ENCODE data around the gene WWTR1. TPM values are rescaled to one million over a fixed set of nuclear protein-coding genes. Genes with fewer than 3 reads are reported as not detected.

Gene WWTR1
- total RNA-seq, 4 donors from 2014 or later = 11.3 to 30.7 (median 17.6) TPM

GRCh38 chr3:149654188-149654601 is 3.6 kb downstream of the WWTR1 start:
- peak overlapping the region in 1 of 4 donors; percentile 93 for H3K4me3 ChIP-seq
- H3K9me3 ChIP-seq = no peaks in the 10 kb centered on the region
- H3K4me1 ChIP-seq = peaks cover 37 to 41% of the 10 kb centered on the region in 2 donors
- TF ChIP-seq, protein P1, sequence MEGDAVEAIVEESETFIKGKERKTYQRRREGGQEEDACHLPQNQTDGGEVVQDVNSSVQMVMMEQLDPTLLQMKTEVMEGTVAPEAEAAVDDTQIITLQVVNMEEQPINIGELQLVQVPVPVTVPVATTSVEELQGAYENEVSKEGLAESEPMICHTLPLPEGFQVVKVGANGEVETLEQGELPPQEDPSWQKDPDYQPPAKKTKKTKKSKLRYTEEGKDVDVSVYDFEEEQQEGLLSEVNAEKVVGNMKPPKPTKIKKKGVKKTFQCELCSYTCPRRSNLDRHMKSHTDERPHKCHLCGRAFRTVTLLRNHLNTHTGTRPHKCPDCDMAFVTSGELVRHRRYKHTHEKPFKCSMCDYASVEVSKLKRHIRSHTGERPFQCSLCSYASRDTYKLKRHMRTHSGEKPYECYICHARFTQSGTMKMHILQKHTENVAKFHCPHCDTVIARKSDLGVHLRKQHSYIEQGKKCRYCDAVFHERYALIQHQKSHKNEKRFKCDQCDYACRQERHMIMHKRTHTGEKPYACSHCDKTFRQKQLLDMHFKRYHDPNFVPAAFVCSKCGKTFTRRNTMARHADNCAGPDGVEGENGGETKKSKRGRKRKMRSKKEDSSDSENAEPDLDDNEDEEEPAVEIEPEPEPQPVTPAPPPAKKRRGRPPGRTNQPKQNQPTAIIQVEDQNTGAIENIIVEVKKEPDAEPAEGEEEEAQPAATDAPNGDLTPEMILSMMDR (IDR thresholded peaks at IDR 0.05 in 4 of 5, conservative IDR thresholded peaks at IDR 0.05 in 1 of 5) = no peak
- no peak for TF ChIP-seq POLR2A (IDR thresholded peaks at IDR 0.05)
- peak overlapping the region; percentile 29 to 96 (median 72) for H3K27ac ChIP-seq
- H3K27me3 ChIP-seq = no peaks in the 10 kb centered on the region
- intact Hi-C loops (cut with DNase I; ENCODE audit: low total_unique reads) (no loop called here), in situ Hi-C loops (cut with MboI; ENCODE audit: low sequenced_read_pairs in 4 of 4) (loop anchor here in 1 of 4 donors (10.0 kb wide), 1 partner anchor 59 kb away; no protein-coding TSS in a partner anchor)
- DNase-seq = no peak
- H3K36me3 ChIP-seq = no peaks in the 10 kb centered on the region
- ATAC-seq = no peak

GRCh38 chr3:149653564-149653963 is 4.3 kb downstream of the WWTR1 start:
- intact Hi-C loops (cut with DNase I; ENCODE audit: low total_unique reads) (no loop called here), in situ Hi-C loops (cut with MboI; ENCODE audit: low sequenced_read_pairs in 4 of 4) (loop anchor here in 1 of 4 donors (10.0 kb wide), 1 partner anchor 59 kb away; no protein-coding TSS in a partner anchor)
- H3K4me1 ChIP-seq = peaks cover 33 to 41% of the 10 kb centered on the region in 2 donors
- H3K36me3 ChIP-seq = no peaks in the 10 kb centered on the region
- TF ChIP-seq, protein P1 (IDR thresholded peaks at IDR 0.05 in 4 of 5, conservative IDR thresholded peaks at IDR 0.05 in 1 of 5) = no peak
- TF ChIP-seq POLR2A (IDR thresholded peaks at IDR 0.05) = no peak
- ATAC-seq (no peak), DNase-seq (no peak)
- H3K27ac ChIP-seq = peak overlapping the region in 3 of 4 donors; percentile 29 to 96 (median 95)
- H3K4me3 ChIP-seq = no peak overlapping the region
- no peaks in the 10 kb centered on the region for H3K27me3 ChIP-seq
- H3K9me3 ChIP-seq = no peaks in the 10 kb centered on the region

DNA sequence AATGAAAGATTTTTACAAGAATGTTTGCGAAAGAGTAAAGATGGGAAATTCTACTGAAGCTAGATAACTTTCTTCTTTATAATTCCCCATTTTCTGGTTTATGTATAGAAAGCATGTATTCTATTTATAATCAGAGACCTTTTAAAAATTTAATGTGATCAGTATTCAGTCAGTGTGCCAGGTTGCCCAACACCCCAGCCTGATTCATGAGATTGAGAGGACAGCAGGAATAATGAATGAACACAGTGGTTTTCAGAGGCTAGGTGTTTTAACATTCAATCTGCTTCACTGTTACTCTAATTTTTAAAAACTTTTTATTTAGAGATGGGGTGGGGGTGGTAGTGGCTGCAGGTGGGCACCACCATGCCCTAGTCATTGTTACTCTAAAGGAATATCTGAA is 4.7 kb downstream of the WWTR1 start:
- DNase-seq = no peak
- no peak for ATAC-seq
- in situ Hi-C loops (cut with MboI; ENCODE audit: low sequenced_read_pairs in 4 of 4) (loop anchor here in 1 of 4 donors (10.0 kb wide), 1 partner anchor 58 kb away; no protein-coding TSS in a partner anchor), intact Hi-C loops (cut with DNase I; ENCODE audit: low total_unique reads) (no loop called here)
- Histone ChIP-seq H3K4me1 (peaks cover 35 to 44% of the 10 kb centered on the region in 2 donors), H3K9me3 (no peaks in the 10 kb centered on the region), H3K4me3 (no peak overlapping the region), H3K36me3 (no peaks in the 10 kb centered on the region), H3K27me3 (no peaks in the 10 kb centered on the region), H3K27ac (no peak overlapping the region)
- TF ChIP-seq, protein P1 (IDR thresholded peaks at IDR 0.05 in 4 of 5, conservative IDR thresholded peaks at IDR 0.05 in 1 of 5) = no peak
- no peak for TF ChIP-seq POLR2A (IDR thresholded peaks at IDR 0.05)

GRCh38 chr3:149650828-149651227 is 7.0 kb downstream of the WWTR1 start:
- Histone ChIP-seq H3K4me3 (no peak overlapping the region), H3K27ac (no peak overlapping the region), H3K27me3 (no peaks in the 10 kb centered on the region), H3K36me3 (no peaks in the 10 kb centered on the region), H3K4me1 (peaks cover 35 to 39% of the 10 kb centered on the region in 2 donors), H3K9me3 (no peaks in the 10 kb centered on the region)
- in situ Hi-C loops (cut with MboI; ENCODE audit: low sequenced_read_pairs in 4 of 4) = loop anchor here in 1 of 4 donors (10.0 kb wide), 1 partner anchor 56 kb away; no protein-coding TSS in a partner anchor
- TF ChIP-seq POLR2A (IDR thresholded peaks at IDR 0.05) = no peak
- TF ChIP-seq, protein P1 (IDR thresholded peaks at IDR 0.05 in 4 of 5, conservative IDR thresholded peaks at IDR 0.05 in 1 of 5) = no peak
- DNase-seq = no peak
- intact Hi-C loops (cut with DNase I; ENCODE audit: low total_unique reads) = no loop called here
- no peak for ATAC-seq
